Measurements from ENCODE around the gene SLCO4A1.
"Not testable (repeated sequence)": the region's sequence is repeated elsewhere in the genome, so short reads cannot be mapped to it uniquely, and the experiment has no call there.

The SLCO4A1 gene

DNA sequence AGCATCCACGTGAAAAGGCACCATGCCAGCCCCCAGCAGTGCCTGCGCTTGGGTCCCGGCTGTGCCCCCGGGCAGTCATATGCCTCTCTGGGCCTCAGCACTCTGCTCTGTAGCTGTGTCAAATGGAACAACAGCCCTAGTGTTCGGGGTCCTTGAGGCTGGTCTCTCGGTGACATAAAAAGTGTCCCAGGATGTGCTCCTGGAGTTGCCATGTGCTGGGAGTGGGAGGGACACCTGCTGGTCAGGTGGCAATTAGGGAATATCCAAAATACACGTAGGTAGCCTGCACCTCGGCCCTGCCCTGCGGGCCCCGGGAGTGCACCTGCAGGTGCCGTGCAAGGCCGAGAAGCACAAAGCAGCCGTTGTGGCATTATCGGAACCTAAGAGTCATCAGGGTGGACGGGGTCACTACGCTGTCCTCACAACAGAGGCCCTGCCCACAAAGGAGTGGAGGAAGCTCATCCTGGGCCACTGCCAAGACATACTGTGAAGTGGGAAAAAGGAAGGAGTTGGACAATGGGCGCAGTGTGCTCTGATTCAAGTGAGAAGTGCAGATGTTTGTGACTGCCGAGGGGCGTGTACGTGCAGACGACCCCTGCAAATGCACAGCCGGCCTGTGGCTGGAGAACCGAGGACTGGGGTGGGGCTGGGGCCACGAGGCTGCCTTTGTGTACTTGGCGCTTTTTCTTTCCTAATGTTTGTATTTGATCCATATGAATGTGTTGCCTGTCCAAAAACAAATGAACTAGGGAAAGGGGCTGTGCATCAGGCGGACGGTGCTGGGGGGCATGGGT is 24.6 kb downstream of the SLCO4A1 start:
- no peak for DNase-seq

DNA sequence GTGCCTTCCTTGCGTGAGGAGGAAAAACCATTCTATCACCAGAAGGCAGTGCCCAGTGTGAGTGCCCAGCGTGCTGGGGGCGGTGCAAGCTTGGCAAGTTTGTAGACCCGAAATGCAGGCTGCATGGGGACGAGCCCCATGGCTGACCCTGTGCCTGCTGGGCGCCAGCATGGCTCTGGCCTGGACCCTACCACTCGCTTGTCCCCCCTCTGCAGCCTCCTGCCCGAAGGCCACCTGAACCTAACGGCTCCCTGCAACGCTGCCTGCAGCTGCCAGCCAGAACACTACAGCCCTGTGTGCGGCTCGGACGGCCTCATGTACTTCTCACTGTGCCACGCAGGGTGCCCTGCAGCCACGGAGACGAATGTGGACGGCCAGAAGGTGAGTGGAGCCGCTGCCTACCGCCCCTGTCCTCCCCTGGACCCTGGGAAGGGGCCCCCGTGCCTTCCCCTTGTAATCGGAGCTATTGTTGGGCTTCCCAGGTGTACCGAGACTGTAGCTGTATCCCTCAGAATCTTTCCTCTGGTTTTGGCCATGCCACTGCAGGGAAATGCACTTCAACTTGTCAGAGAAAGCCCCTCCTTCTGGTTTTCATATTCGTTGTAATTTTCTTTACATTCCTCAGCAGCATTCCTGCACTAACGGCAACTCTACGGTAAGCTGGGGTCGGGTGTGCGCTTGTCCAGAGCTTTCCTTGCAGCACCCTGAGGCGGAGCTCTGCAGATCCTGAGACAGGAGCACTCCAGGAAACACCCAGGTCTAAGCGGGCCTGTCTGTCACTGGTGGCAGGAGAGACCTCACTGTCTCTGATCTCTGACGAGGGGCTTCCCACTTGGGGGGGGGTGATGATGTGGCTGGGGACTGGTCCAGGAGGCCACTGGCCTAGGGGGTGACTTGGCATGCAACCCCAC is 25.5 kb downstream of the SLCO4A1 start:
- no peak for DNase-seq

DNA sequence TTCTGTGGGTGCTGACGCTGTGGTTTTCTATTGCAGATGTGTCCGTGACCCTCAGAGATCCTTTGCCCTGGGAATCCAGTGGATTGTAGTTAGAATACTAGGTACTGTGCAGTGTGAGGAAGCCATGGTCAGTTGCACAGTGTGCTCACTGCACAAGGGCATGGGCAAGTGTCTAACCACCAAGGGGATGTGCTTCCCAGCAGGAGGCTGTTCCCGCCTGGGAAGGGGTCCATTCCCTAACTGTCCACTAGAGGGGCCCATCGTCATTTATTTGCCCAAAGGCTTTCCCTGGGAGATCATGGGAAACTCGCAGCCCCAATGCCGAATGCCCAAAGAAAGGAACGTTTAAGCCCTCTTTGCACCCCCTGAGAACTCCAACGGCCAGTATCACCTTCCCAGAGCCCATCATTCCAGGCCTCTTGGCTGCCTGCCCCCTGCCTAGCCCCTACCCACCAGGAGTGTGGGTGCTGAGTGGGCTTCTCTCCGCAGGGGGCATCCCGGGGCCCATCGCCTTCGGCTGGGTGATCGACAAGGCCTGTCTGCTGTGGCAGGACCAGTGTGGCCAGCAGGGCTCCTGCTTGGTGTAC is 26.2 kb downstream of the SLCO4A1 start:
- DNase-seq, result no peak

DNA sequence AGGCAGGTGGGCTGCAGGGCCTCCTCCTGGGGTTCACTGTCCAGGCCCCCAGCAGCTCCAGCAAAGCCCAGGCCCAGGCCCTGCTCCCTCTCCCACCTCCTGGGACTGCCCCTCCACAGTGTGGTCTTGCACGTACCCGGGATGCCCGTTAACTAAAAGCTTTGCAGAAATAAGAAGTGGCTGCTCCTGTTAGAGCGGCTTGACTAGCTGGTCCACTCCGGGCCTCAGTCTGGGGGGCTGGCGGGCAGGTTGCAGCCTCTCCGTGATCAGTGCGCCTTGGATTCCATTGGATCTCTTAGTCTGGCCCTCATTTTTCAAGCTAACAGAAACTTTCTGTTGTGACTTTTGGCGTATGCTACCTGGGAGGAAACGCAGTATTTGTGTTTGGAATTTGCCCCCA is 26.9 kb downstream of the SLCO4A1 start:
- no peak for DNase-seq

DNA sequence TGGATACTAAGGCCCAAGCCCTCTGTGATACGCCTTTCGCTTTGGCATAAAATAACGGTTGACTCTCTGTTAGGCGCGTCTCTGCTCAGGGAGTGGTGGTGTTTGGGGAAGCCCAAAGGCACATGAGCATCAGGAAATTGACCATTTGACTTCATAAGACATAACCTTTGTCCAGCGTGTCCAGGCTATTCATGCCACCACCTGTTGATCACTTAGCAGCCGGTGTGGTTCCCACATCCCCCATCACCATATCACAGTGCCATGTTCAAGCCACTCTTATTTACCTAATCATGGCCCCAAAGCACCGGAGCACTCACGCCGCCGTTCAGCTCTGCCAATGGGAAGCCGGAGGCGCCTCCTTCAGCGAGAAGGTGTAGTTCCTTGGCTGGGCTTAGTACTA is 27.9 kb downstream of the SLCO4A1 start:
- DNase-seq, result no peak

DNA sequence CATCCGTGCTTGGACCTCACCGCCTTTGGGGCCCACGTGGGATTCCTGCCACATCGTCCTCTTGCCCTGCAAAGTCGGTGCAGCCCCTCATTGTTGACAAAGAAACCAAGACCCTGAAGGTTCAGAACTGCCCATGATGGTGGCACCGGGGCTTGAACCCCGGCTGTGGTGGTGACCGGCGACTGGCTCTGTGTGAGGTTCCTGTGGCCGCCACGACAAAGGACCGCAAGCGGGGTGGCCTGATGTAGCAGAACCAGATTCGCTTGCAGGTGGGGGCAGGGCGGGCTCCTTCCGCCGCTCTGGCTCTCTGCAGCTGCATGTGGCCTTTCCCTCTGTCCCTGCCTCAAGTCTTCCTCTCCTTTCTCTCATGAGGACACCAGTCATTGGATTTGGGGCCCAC is 28.7 kb downstream of the SLCO4A1 start:
- DNase-seq, result no peak

DNA sequence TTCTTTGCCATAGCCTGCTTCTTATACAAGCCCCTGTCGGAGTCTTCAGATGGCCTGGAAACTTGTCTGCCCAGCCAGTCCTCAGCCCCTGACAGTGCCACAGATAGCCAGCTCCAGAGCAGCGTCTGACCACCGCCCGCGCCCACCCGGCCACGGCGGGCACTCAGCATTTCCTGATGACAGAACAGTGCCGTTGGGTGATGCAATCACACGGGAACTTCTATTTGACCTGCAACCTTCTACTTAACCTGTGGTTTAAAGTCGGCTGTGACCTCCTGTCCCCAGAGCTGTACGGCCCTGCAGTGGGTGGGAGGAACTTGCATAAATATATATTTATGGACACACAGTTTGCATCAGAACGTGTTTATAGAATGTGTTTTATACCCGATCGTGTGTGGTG is 29.5 kb downstream of the SLCO4A1 start:
- no peak for DNase-seq

DNA sequence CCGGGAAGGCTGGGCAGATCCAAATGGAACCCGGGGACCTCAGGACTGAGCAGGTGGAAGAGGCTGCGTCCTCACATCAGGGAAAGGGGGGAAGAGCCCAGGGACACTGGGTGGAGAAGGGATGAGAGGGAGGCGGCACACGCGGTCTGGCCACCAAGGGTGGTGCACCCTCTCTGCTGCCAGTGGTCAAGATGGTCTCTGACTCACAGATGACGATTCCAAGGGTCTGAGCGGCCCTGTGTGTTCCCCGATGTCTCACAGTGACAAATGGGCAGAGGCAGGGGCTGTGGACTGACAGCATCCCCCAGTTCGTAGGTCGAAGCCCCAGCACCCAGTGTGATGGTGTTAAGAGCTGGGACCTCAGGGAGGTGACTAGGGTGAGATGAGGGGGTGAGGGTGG is 32.1 kb downstream of the SLCO4A1 start:
- no peak for DNase-seq

DNA sequence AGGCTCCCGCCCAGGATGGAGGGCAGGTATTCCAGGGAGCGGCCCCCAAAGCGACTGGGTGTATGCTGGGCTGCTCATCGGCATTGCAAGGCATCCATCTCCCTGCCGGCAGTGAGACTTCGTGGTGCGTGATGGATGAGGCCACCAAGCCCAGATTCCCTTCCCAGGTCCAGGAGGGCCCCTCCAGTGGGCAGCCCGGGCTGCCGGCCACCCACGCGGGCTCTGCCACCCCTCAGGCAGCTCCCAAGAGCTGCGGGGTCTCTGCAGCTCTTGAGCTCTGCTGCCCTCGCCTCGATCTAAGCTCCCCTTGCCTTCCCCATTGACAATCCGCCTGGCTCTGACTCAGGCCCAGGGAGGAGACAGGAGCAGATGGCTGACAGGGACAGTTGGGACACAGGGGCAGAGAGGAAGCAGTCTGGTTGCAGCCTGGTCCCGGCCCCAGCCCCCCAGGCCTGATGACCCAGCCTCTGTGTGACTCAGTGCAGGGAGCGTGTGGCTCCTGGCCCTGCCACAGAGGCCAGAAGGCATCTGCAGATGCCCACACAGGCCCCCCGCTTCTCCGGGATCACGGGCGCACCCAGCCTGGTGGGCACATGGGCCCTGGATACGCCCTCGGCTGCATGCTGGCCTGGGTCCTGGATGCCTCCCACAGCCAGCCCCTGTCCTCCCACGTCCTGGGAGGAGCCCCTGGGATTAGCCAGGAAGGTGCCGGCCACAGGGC is 33.0 kb downstream of the SLCO4A1 start:
- no peak for DNase-seq

DNA sequence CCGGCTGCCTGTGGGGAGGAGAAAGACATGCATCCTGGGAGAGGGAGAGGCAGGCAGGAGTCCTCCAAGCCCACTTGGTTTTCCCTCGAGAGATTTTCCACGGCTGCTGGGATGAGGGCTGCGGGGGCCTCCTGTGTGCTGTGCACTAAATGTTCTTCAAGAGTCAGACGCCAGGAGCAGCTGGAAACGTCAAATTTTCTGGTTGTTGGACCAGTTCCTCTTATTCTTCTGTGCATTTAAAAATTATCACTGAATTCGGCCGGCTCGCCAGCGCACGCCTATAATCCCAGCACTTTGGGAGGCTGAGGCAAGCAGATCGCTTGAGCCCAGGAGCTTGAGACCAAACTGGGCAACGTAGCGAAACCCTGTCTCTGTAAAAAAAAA is 33.6 kb downstream of the SLCO4A1 start:
- DNase-seq, result no peak

DNA sequence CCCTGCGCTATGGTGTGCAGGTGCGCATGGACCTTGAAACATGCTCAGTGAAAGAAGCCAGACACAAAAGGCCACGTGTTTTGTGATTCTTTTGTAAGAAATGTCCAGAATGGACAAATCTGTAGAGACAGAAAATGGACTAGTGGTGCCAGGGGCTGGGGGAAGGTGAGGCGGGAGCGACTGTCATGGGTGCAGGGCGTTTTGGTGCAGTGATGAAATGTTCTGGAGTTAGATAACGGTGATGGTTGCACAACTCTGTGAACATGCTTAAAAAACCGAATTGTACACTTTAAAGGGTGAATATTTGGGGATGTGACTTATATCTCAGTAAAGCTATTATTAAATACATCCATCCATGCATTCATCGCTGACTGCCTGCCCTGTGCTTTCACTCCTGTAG is 34.7 kb downstream of the SLCO4A1 start:
- no peak for DNase-seq

DNA sequence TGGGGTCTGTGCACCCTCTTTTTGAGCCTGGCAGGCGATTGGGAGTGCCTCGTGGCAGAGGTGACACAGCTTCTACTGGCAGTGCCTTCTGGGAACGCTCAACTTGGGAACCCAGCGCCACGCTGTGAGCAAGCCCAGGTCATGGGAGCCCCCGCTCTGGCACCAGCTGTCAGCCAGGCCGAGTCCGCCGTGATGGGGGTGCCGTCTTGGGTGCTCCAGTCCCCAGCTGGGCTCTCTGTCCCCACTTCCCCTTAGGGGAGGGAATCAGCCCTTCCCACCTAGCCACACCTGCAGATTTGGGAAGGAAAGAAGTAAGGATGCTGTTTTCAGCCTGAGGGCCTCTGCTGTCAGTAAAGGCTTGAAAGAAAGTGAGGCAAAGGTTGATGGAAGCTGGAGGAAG is 35.4 kb downstream of the SLCO4A1 start:
- DNase-seq, result no peak

DNA sequence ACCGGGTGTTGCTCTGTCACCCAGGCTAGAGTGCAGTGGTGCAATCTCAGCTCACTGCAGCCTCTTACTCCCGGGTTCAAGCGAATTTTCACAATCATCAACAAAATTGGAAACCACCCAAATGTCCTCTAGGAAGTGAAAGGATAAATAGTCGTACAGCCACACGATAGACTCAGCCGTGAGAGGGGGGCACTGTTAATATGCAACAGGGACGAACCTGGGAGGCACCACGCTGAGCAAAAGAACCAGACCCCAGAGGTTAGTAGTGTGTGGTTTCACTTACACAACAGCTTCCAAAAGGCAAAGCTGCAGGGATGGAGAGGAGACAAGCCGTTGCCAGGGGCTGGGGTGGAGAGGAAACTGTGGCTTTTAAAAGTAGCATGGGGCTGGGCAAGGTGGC is 36.2 kb downstream of the SLCO4A1 start:
- no peak for DNase-seq

DNA sequence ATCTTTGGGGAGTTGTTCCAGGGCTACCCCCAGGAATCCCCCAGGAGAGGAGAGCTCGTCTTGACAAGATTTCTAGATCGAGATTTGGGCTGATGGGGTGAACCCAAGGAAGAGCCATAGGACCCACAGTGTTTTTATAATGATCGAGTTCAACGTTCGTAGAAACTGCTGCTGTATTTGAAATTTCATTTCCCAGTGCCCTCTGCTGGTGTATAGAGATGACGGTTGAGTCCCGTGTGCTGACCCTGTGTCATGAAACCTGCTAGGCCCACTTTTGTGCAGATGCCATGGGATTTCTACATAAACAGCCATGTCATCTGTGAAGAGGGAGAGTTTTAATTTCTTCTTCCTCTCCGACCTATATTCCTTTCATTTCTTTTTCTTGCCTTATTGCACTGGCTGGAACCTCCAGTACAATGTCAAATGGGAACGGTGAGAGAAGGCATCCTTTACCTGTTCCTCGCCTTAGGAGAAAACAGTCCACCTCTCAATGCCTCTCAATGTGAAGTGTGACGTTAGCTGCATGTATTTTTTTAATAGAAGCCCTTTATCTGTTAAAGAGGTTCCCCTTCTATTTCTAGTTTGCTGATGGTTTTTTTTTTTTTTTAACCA is 37.8 kb downstream of the SLCO4A1 start:
- no peak for DNase-seq

DNA sequence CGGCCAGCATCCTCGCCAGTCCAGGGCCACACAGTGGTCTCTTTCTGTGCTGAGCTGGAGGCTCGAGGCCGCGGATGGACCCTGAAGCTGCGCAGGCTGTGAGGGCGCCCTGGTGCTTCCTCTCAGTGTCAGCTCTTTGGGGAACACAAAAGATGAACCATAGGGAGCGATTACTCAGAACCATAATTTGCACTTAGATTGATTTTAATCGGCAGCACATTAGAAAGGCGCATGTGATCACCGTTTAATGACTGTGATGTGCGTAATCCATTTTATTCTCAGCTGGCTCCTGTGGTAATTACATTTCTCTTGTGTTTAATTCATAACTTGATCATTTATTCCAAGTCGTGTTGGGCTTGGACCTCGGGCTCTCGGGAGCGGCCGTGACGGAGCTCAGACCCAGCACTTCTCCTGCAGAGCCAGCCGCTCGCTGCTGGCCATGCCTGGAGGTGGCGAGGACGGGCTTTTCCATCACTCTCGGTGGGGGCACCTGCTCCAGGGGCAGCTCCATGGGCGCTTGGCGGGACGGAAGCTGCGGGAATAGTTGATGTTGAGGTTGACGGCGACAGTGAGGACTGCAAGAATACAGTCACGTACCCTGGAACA is 40.7 kb downstream of the SLCO4A1 start:
- no peak for DNase-seq

DNA sequence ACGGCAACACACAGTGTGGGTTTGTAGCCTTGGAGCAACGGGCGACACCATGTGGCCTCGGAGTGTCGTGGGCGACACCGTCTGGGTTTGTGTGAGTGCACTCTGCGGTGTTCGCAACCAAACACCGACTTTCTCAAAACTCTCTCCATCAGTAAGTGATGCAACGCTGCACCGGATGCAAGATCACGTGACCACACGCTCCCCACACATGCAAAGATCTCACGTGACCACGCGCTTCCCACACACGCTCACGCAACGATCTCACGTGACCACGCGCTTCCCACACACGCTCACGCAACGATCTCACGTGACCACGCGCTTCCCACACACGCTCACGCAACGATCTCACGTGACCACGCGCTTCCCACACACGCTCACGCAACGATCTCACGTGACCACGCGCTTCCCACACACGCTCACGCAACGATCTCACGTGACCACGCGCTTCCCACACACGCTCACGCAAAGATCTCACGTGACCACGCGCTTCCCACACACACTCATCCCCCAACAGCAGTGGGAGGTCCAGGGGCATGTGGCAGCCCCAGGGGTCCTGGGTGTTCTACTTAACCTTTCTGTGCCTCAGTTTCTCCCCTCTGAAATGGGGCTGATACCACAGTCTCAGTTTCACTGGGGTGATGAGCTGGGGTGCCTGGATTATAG is 41.5 kb downstream of the SLCO4A1 start:
- DNase-seq, result not testable (repeated sequence)

DNA sequence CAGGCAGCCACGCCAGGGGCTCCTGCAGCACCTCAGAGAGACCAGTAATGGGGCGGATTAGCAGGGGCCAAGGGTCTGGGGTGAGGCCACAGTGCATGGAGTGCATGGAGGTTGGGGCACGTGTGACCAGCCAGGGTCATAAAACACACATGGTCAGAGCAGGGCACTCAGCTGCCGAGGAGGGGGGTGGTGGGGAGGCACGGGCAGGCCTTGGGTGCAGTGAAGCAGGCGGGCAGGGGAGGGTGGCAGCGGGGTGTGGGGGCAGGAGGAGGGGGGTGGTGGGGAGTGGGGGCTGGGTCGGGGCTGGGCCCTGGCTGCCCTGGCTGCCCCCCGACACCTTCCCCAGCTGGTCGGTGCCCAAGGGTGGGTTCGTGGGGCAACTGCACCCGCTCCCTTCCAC is 42.7 kb downstream of the SLCO4A1 start:
- no peak for DNase-seq

DNA sequence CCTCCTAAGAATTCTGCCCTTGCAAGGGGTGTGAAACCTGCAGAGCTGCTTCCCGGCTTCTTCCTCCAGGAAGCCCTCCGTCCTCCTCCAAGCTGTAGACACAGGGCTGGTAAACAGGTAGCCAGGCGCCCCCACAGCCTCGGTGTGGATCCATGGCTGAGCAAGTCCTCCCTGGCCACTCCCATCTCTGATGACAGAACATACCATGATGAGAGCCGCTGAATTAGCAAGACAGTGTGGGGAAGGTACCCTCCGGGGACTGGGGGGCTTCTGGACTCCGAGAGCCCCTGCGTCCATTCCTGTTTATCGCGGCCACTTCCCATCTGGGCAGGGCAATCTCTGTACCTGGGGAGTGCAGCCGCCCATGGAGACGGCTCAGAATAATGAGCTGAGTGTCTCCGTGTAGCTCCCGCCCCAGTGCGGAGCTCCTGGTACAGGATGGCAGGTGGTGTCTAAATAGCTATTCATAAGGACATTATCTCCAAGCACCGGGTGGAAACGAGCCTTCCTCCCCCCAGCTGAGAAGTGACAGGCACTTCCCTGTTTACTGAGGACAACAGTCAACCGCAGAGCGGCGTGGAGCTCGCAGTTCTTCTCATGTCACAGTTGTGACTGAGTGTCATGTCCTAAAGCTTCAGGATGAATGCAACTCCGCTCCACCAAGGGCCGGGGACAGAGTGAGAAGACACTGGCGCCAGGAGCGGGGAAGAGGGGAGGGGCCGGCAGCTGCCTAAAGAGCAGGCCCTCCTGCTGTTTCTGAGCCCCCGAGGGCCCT is 43.7 kb downstream of the SLCO4A1 start:
- DNase-seq, result no peak

DNA sequence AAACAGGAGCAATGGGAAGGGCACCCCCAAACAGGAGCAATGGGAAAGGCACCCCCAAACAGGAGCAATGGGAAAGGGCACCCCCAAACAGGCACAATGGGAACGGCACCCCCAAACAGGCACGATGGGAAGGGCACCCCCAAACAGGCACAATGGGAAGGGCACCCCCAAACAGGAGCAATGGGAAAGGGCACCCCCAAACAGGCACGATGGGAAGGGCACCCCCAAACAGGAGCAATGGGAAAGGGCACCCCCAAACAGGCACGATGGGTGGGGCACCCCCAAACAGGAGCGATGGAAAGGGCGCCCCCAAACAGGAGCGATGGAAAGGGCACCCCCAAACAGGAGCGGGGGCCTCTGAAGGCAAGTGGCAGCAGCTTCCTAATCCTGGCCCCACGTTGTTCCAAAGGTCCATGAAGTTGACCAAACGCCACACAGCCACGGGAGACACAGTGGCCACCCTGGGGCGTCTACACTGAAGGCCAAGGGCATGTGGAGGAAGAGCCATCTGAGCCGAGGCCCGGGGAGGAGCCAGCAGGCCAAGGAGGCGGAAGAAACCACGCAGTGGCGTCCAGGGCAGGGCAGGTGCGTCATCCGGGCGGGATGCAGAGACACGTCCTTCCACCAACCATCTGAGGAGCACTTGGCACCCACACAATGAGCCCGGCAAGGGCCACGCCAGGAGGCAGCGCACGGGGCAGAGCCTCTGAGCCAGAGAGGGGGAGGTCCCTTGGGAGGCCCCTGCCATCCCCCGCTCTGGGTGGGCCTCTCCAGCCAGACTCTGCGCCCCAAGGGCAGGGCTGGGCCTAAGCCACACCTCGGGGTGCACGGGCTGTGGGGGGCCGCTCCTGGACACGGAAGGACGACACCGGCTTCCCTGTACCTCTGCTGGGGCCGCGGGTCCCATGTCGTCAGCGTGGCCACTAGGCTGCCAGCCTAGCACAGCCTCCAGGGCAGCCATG is 44.8 kb downstream of the SLCO4A1 start:
- DNase-seq, result no peak

DNA sequence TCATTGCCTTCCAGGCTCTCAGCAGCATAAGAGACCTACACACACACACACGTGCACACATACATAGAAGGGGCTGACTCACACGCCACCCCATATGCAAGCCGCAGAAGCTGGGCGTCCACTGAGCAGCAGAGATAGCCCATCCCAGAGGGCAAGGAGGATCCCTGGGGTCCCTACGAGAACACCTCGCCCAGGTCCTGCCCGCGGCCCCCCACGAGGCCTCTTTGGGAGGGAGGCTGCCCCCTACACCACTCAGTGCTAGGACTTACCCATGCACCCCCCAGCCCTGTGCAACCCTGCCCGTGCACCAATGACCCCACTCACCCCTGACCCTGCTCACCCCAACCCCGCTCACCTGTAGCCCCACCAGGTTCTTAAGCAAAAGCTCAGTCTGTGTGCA is 45.8 kb downstream of the SLCO4A1 start:
- no peak for DNase-seq
